HG03354 (cell line): ENCODE measurements around the gene PDE3B.
"Not testable (repeated sequence)": the region's sequence is repeated elsewhere in the genome, so short reads cannot be mapped to it uniquely, and the experiment has no call there.

ENCODE experiments used
- ATAC-seq: cut with Tn5 transposase; IDR thresholded peaks from one replicate; pipeline ENCODE4 v1.9.1; 2021; ENCODE audit warnings: mild to moderate bottlenecking; ENCODE audit not compliant: unreplicated experiment, poor library complexity, severe bottlenecking

PDE3B gene

DNA sequence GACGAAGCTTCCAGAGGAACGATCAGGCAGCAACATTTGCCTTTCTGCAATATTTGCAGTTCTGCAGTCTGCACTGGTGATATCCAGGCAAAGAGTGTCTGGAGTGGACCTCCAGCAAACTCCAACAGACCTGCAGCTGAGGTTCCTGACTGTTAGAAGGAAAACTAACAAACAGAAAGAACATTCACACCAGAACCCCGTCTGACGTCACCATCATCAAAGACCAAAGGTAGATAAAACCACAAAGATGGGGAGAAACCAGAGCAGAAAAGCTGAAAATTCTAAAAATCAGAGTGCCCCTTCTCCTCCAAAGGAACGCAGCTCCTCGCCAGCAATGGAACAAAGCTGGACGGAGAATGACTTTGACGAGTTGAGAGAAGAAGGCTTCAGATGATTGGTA, 134.9 kb downstream of the PDE3B start:
- not testable (repeated sequence) for ATAC-seq

DNA sequence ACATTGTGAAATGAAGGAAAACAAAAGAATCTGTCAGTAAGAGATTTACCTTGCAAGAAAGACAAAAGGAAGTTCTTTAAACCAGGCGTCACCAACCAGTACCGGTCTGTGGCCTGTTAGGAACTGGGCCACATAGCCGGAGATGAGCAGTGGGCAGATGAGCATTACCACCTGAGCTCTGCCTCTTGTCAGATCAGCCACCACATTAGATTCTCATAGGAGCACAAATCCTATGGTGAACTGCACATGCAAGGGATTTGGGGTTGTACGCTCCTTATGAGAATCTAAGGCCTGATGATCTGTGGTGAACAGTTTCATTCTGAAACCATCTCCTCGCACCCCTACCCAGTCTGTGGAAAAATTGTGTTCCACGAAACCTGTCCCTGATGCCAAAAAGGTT, 140.2 kb downstream of the PDE3B start:
- no peak for ATAC-seq

DNA sequence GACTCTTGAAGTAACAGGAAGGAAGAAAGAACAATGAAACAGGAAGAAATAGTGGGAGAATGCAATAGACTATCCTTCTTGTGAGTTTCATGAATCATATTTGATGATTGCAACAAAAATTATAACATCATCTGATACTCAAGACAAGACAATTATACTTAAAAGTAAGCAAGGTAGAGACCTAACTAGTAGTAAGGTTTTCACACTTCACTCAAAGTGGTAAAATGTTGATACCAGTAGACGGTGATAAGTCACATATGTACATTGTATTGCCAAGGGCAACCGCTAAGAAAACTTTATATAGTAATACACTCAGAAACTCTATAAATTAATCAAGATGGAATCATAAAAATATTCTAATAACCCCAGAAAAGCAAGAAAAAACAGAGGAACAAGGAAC, 140.6 kb downstream of the PDE3B start:
- ATAC-seq: no peak

DNA sequence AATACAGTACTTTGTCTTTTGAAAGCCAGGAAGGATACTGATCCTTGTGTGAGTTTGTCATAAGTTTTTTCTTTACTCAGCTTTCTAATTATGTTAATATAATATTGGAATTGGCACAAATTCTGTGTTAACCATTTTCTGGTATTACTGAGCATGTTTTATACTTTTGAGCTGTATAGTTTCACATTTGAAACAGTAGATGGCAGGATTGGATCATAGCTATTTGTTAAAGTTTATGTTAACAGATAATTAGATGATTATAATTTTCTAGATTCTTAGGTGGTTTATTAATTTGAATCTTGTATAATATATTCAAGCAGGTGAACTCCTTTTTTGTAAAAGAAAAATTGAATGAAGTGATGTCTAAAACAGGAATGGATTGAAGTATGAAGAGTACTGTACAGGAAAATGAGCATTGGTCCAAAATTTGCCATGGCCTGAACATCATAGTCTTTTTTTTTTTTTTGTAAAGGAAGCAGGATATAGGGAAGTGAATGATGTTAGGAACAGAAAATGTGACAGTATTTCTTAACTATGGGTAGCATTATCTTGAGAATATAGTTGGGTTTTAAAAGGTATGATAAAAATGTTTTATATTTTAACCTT, 146.4 kb downstream of the PDE3B start:
- no peak for ATAC-seq

DNA sequence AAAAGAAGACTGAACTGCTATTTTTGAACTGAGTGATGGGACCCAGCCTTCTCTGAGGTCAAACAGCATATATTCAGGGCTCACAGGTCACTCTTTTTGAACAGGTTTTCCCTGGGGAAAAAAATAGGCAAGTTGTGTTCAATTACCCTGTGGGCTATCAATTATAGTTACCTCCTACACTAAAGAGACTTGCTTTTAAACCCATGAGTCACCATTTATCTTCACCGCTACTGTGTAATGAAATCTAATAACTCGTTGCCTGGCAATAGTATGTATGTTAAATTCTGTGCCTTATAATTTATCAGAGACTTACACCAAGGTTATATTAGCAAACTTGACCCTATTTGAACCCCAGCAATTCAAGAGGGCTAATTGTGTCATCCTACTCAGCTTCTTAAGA, 149.9 kb downstream of the PDE3B start:
- no peak for ATAC-seq

DNA sequence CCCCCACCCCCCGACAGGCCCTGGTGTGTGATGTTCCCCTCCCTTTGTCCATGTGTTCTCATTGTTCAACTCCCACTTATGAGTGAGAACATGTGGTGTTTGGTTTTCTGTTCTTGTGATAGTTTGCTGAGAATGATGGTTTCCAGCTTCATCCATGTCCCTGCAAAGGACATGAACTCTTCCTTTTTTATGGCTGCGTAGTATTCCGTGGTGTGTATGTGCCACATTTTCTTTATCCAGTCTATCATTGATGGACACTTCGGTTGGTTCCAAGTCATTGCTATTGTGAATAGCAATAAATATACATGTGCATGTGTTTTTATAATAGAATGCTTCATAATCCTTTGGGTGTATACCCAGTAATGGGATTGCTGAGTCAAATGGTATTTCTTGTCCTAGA, 152.4 kb downstream of the PDE3B start:
- not testable (repeated sequence) for ATAC-seq

DNA sequence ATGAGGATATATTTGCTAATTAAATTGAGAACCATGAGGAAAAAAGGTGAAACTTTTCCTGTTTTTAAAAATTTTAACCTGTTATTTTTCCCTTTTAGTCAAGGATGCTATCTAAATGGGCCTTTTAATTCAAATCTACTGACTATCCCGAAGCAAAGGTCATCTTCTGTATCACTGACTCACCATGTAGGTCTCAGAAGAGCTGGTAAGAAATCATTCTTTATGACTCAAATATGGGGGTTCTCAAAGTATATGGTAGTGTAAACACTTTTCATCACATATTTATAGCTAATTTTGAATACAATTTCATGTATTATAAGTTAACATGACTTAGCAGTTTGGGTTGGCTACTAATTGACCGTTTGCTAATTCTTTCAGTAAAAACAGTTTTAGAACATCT, 160.2 kb downstream of the PDE3B start:
- no peak for ATAC-seq

DNA sequence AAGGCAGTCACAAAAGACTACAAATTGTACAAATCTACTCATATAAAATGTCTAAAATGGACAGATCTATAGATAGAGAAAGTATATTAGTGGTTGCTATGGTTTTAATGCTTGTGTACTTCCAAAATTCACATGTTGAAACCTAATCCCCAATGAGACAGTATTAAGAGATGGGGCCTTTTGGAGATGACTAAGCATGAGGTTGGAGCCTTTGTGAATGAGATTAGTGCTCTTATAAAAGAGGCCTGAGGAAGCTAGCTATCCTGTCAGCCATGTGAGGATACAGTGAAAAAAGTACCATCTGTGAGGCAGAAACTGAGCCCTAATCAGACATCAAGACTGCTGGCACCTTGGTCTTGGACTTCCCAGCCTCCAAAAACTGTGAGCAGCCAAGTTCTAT, 165.9 kb downstream of the PDE3B start:
- ATAC-seq: no peak

DNA sequence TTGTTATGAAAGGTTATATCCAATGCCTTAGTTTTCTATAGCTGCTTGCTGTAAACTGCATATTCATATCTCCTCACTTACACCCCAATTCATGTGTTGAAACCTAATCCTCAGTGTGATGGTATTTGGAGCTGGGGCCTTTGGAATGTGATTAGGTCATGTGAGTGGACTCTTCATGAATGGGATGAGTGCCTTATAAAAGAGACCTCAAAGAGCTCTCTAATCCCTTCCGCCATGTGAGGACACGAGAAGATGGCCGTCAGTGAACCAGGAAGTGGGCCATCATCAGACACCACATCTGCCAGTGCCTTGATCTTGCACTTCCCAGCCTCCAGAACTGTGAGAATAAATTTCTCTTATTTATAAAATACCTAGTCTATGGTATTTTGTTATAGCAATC, 169.2 kb downstream of the PDE3B start:
- no peak for ATAC-seq

DNA sequence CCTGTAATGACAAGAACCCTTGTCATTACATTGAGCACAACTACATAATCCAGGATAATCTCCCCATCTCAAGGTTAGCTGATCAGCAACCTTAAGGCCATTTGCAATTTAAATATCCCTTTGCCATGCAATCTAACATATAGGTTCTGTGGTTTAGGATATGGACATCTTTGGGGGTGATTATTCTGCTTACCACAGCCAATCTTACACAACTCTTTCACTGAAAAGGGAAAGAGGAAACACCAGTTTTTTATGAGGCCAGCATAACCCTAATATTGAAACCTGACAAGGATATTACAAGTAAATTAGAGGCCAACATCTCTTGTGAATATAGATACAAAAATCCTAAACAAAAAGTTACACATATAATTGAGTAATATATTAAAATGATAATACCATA, 169.9 kb downstream of the PDE3B start:
- no peak for ATAC-seq

DNA sequence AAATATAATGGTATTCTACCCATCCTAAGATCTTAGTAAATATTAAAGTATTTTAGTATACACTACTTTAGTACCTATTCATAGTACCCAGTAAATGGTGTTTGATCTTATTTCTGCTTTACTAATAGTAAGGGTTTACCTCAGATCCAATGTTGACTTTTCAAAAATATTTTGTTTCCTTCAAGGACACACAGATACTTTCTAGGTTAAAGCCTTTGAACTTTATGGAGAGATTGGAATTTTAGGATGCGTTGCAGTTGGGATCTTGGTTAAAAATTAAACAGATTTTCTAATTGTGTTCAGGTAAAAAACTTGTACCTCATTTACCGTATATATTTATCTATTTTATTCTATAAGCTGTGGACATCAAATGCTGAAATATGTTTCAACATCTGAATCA, 175.2 kb downstream of the PDE3B start:
- no peak for ATAC-seq

DNA sequence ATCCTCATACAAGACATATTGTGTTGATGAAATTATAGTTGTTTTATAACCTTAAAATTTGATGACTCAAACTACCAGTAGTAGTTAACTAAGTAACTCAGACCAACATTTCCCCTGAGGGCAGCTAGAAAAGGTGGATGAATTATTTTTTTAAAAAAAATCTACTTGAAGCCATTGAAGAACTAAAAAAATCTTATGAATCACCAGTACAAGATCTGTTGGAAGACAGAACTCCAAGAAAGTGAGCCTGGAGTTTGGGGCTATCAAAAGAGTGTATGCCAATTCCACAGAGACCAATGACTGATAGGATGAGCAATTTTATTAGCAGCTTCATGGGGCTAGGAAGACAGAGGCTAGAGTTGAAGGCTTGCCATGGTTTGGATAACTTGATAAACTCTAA, 176.0 kb downstream of the PDE3B start:
- no peak for ATAC-seq

DNA sequence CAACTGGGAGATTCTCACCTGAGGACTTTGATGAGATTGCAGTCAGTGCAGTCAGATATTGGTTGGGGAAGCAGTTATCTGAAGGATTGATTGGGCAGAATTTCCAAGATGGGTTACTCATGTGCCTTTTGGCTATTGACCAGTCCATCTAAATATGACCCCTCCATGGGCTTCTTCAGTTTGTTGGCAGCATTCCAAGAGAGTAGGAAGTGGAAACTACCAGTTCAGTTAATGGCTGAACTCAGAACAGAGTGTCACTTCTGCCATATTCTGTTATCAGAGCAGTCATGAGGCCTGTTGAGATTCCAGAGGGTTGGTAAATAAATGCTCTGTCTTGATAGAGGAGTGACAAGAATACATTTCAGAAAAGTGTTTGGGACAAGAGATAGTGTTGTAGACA, 177.4 kb downstream of the PDE3B start:
- ATAC-seq: no peak

DNA sequence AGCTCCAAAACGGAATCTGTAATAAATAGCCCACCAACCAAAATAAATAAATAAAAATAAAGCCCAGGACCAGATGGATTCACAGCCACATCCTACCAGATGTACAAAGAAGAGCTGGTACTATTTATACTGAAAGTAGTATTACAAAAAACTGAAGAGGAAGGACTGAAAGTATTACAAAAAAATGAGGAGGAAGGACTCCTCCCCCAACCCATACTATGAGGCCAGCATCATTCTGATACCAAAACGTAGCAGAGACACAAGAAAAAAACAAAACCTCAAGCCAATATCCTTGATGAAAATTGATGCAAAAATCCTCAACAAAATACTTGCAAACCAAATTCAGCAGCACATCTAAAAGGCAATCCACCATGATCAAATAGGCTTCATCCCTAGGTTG, 183.0 kb downstream of the PDE3B start:
- ATAC-seq: no peak

DNA sequence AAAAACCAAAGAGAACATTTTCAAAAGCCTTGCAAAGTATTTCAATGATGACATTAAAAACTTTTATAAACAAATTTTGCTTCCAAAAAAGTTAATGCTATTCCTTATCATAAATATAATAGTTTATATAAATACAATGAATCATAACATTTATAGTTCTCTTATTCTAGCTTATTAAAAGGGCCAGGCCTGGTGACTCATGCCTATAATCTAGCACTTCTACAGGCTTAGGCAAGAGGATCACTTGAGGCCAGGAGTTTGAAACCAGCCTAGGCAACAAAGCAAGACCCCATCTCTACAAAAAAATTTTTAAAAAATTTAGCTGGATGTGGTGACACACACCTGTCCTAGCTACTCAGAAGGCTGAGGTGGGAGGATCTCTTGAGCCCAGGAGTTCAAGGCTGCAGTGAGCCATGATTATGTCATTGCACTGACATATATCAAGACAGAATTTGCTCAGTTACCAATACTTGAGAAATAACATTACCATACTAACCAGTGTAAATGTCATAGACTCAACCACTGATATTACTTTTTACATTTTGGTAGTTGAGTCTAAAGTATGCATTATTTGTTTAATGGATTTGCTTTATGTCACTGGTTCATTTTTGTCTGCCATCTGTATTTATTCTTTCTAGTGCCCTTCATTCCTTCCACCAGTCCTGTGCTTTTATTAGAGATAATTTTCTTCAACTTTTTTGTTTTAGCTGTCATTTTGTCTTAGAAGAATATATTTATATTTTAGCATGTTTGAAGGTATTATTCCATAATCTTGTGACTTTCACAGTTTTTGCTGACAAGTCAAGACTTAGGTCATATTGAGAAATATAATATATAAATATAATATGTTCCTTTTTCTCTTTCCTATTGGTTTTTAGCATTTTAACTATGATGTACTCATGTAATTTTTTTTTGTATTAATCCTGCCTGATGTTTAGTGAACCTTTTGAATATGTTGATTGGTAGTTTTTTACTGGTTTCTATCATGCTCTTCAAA, 192.2 kb downstream of the PDE3B start:
- no peak for ATAC-seq

DNA sequence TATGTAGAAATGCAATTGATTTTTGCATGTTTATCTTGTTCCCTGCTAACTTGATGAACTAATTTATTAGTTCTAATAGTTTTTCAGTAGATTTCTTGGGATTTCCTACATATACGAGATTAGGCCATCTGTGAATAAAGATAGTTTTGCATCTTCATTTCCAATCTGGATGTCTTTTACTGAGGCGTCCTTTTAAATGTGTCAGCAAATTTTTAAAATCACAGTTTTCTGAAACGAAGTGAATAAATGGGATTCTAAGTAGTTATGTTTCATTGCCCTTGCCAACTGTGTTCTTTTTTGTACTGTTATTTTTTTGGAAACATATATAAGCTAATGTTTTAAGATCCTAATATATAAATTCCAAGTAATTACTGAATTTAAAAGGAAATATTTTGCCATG, 198.4 kb downstream of the PDE3B start:
- no peak for ATAC-seq

DNA sequence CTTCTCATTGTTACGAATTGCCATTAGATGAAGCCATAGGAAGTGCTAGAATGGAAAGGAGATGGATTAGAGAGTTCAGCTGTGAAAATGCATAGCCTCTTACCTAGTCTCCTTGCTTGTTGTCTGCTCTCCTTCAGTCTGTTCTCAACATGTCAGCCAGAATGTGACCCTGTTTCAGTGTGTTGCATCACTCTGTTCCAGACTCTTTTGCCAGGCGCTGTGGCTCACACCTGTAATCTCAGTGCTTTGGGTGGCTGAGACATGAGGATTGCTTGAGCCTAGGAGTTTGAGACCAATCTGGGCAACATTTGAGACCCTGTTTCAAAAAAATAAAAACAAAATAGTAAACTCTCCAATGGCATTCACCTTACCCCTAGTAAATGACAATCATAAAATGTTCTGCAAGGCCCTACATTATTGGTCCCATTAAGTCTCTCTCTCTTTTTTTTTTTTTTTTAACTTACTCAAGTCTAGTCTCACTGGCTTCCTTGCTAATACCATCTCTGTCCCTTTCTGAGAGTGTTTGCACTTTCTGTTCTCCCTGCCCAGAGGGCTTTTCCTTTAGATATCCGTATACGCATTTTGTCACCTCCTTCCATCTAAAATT, 209.1 kb downstream of the PDE3B start:
- ATAC-seq: no peak

DNA sequence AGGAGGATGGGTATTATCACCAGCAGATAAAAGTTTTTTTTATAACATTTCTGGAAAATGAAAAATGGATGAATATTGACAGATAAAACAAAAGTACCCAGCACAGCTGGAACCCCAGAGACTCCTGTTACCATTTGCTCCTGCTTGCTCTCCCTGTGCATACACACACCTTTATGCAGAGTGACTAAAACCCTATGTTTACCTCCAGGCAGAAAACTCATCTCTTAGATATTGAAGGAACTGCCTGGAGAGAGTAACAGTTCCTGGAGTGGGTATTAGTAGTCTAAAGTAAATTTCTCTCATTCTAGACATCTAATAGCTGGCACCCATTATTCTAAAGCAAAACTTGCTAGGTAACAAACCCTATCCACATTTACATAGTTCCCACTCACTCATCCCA, 210.5 kb downstream of the PDE3B start:
- ATAC-seq: no peak

DNA sequence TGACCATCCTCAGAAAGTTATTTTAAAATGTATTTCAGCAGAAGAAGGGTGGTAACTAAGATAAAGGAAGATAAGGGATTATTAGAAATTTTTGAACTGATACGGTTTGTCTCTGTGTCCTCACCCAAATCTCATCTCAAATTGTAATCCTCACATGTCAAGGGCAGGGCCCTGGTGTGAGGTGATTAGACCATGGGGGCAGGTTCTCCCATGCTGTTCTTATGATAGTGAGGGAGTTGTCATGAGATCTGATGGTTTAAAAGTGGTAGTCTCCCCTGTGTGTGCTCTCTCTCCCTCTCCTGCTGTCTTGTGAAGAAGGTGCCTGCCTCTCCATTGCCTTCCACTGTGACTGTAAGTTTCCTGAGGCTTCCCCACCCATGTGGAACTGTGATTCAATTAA, 212.3 kb downstream of the PDE3B start:
- ATAC-seq: no peak

DNA sequence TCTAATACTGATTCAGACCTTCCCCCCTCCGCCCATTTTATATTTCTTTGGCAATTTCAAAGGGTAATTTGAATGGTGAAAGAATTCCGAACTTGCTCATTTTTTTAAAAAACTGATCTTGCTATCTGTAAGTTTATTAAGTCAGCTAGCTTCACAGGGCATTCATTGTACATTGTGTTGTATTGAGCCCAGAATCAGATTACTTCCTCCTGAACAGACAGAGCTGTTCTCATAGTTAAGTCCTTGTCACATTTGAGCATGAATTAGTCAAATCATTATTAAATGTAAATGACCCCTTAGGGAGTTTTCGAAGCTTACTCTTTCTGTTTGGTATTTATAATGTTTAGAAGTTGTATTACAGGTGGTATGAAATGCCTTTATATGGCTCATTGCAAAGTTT, 214.0 kb downstream of the PDE3B start:
- ATAC-seq: no peak

DNA sequence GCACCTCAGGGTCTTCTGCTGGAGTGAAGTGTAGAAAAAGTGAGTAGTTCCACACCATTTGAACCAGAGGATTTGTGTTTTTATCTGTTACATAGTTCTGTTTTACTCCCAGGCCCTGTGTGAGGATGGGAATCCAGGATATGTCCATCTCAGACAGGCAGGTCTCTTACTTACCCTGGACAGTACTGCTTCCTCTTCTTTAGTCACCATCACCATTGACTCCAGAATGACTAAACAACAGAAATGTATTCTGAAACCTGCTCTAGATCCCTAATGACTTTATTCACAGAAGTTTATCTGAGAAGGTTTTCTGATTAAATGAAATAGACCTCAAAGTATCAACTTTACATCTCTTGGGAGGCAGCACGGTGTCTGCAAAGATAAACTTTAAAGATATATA, 214.8 kb downstream of the PDE3B start:
- no peak for ATAC-seq
